ENCODE measurements around the gene PAX8. TPM values are rescaled to one million over a fixed set of nuclear protein-coding genes. Genes with fewer than 3 reads are reported as not detected.
A peak's percentile ranks its signal among the peaks of the same experiment; 100 is the strongest.
"Not testable (repeated sequence)": the region's sequence is repeated elsewhere in the genome, so short reads cannot be mapped to it uniquely, and the experiment has no call there.

Gene PAX8
- total RNA-seq, 1 donor from 2014 or later: 0.60 TPM

- no peak for ATAC-seq
- DNase-seq (ENCODE audit: missing footprints): no peak
- intact Hi-C loops (cut with DNase I): no loop called here
Observed at GRCh38 chr2:113300281-113300680, 21.6 kb upstream of the PAX8 start.

- DNase-seq (ENCODE audit: missing footprints): no peak
- no peak for ATAC-seq
- intact Hi-C loops (cut with DNase I): no loop called here
Observed at GRCh38 chr2:113298176-113298575, 19.5 kb upstream of the PAX8 start.

- ATAC-seq; DNase-seq (ENCODE audit: missing footprints); intact Hi-C loops (cut with DNase I): not testable (repeated sequence)
Observed at GRCh38 chr2:113297590-113297989, 18.9 kb upstream of the PAX8 start.

- ATAC-seq: peak; percentile 52
- intact Hi-C loops (cut with DNase I): no loop called here
- DNase-seq (ENCODE audit: missing footprints): no peak
Observed at GRCh38 chr2:113291191-113291590, 12.5 kb upstream of the PAX8 start.

GRCh38 chr2:113288674-113289149 is 10.0 kb upstream of the PAX8 start:
- DNase-seq (ENCODE audit: missing footprints); intact Hi-C loops (cut with DNase I): not testable (repeated sequence)
- ATAC-seq: peak; percentile 53

- intact Hi-C loops (cut with DNase I); DNase-seq (ENCODE audit: missing footprints); ATAC-seq: not testable (repeated sequence)
Observed at GRCh38 chr2:113288117-113288673, 9.5 kb upstream of the PAX8 start.

GRCh38 chr2:113285816-113286215 is 7.1 kb upstream of the PAX8 start:
- ATAC-seq: no peak
- intact Hi-C loops (cut with DNase I): no loop called here

GRCh38 chr2:113284999-113285398 is 6.3 kb upstream of the PAX8 start:
- ATAC-seq; intact Hi-C loops (cut with DNase I): not testable (repeated sequence)

More at GRCh38 chr2:113285816-113286215, 7.1 kb upstream of the PAX8 start:
- DNase-seq (ENCODE audit: missing footprints): no peak

GRCh38 chr2:113284476-113284875 is 5.8 kb upstream of the PAX8 start:
- intact Hi-C loops (cut with DNase I): no loop called here
- DNase-seq (ENCODE audit: missing footprints): no peak
- ATAC-seq: no peak

More at GRCh38 chr2:113284999-113285398, 6.3 kb upstream of the PAX8 start:
- DNase-seq (ENCODE audit: missing footprints): not testable (repeated sequence)

- ATAC-seq: peak; percentile 85
- intact Hi-C loops (cut with DNase I): no loop called here
- peak; percentile 78 for DNase-seq (ENCODE audit: missing footprints)
Observed at GRCh38 chr2:113283704-113284284, 5.1 kb upstream of the PAX8 start.

- DNase-seq (ENCODE audit: missing footprints) (peak; percentile 76), ATAC-seq (peak; percentile 52)
Observed at GRCh38 chr2:113282747-113283533, 4.2 kb upstream of the PAX8 start.

GRCh38 chr2:113281910-113282746 is 3.4 kb upstream of the PAX8 start:
- intact Hi-C loops (cut with DNase I): no loop called here
- ATAC-seq (no peak), DNase-seq (ENCODE audit: missing footprints) (no peak)

More at GRCh38 chr2:113282747-113283533, 4.2 kb upstream of the PAX8 start:
- intact Hi-C loops (cut with DNase I): no loop called here

GRCh38 chr2:113278073-113278741 is 514 bp downstream of the PAX8 start:
- no peak for DNase-seq (ENCODE audit: missing footprints)
- intact Hi-C loops (cut with DNase I): no loop called here
- ATAC-seq: no peak

GRCh38 chr2:113277474-113278072 is 1.1 kb downstream of the PAX8 start:
- intact Hi-C loops (cut with DNase I): no loop called here
- DNase-seq (ENCODE audit: missing footprints): no peak
- ATAC-seq: no peak

- ATAC-seq (no peak), DNase-seq (ENCODE audit: missing footprints) (no peak)
- intact Hi-C loops (cut with DNase I): no loop called here
Observed at GRCh38 chr2:113276761-113277425, 1.8 kb downstream of the PAX8 start.

GRCh38 chr2:113276216-113276760 is 2.4 kb downstream of the PAX8 start:
- DNase-seq (ENCODE audit: missing footprints) (no peak), ATAC-seq (no peak)
- intact Hi-C loops (cut with DNase I): no loop called here

GRCh38 chr2:113275556-113276215 is 3.0 kb downstream of the PAX8 start:
- intact Hi-C loops (cut with DNase I): no loop called here
- DNase-seq (ENCODE audit: missing footprints): no peak
- ATAC-seq: no peak
